IMR-90 (cell line): Measurements from ENCODE around the gene H3-3A.

Experiments used
- BHLHE40 ChIP-seq: fragments of 150-350 bp; IDR thresholded peaks from 2 replicates; pipeline ENCODE4 v1.6.1; 2016; ENCODE audit warnings: mild to moderate bottlenecking, low read depth, low read length
- CEBPB ChIP-seq: IDR thresholded peaks from 2 replicates; pipeline ENCODE4 v1.6.1; 2012; ENCODE audit warnings: low read depth, low read length, improper control_type of control experiment
- CHD1 ChIP-seq: IDR thresholded peaks from 2 replicates; pipeline ENCODE4 v1.6.1; 2012; ENCODE audit warnings: low read depth, low read length, improper control_type of control experiment
- CTCF ChIP-seq: conservative IDR thresholded peaks from 2 replicates; pipeline ENCODE4 v1.5.1; 2012; ENCODE audit warnings: mild to moderate bottlenecking, low read depth, low read length, improper control_type of control experiment
- ELK1 ChIP-seq: fragments of 150-350 bp; IDR thresholded peaks from 2 replicates; pipeline ENCODE4 v1.6.1; 2016; ENCODE audit warnings: low read depth, mild to moderate bottlenecking, low read length, moderate library complexity, borderline replicate concordance
- FOS ChIP-seq: fragments of 150-350 bp; IDR thresholded peaks from 2 replicates; pipeline ENCODE4 v1.6.1; 2016; ENCODE audit warnings: low read depth, low read length
- MAFK ChIP-seq: IDR thresholded peaks from 2 replicates; pipeline ENCODE4 v1.6.1; 2012; ENCODE audit warnings: low read depth, low read length, improper control_type of control experiment
- POLR2A ChIP-seq: IDR thresholded peaks from 2 replicates; pipeline ENCODE4 v1.6.1; 2012; ENCODE audit warnings: mild to moderate bottlenecking, low read depth, low read length
- RAD21 ChIP-seq: IDR thresholded peaks from 2 replicates; pipeline ENCODE4 v1.6.1; 2012; ENCODE audit warnings: low read length, improper control_type of control experiment
- RCOR1 ChIP-seq: IDR thresholded peaks from 2 replicates; pipeline ENCODE4 v1.6.1; 2012; ENCODE audit warnings: mild to moderate bottlenecking, low read length, improper control_type of control experiment; ENCODE audit not compliant: insufficient replicate concordance
- SMC3 ChIP-seq: fragments of 150-350 bp; IDR thresholded peaks from 2 replicates; pipeline ENCODE4 v1.6.1; 2016; ENCODE audit warnings: low read depth, mild to moderate bottlenecking, antibody characterized with exemption, low read length, moderate library complexity
- USF2 ChIP-seq: fragments of 150-350 bp; IDR thresholded peaks from 2 replicates; pipeline ENCODE4 v1.6.1; 2017; ENCODE audit warnings: mild to moderate bottlenecking, antibody characterized with exemption, low read length, low read depth

GRCh38 chr1:226048886-226049285, 13.6 kb upstream of the H3-3A start:
- TF ChIP-seq USF2 (no peak), CTCF (no peak), BHLHE40 (no peak), SMC3 (no peak), CEBPB (no peak), POLR2A (no peak), RAD21 (no peak), CHD1 (no peak), RCOR1 (no peak), ELK1 (no peak), FOS (no peak), MAFK (no peak)
